Measurements from ENCODE around the gene TMPRSS11D. TPM values are rescaled to one million over a fixed set of nuclear protein-coding genes. Genes with fewer than 3 reads are reported as not detected.
A peak's percentile ranks its signal among the peaks of the same experiment; 100 is the strongest.

The TMPRSS11D gene, protein sequence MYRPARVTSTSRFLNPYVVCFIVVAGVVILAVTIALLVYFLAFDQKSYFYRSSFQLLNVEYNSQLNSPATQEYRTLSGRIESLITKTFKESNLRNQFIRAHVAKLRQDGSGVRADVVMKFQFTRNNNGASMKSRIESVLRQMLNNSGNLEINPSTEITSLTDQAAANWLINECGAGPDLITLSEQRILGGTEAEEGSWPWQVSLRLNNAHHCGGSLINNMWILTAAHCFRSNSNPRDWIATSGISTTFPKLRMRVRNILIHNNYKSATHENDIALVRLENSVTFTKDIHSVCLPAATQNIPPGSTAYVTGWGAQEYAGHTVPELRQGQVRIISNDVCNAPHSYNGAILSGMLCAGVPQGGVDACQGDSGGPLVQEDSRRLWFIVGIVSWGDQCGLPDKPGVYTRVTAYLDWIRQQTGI
- not detected in 2 replicates for total RNA-seq (2014; rRNA removed; shearing (Covaris generic))

DNA sequence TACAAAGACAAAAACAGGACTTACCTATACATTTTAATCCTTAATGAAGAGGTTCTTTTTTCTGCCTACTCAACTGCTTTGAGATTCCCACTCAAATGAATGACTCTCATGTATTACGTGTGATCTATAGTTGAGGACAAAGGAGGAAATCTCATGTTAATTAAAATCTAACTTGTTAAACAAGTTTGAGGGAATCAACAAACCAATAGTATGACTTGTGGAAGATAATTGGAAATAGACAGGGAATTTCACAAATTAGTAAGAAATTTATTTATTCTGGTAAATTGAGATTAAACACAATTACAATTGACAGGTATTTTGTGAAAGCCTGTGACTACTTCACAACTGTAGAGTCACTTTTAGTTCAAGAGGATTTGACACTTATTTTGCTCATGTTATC is at the start of gene TMPRSS11D:
Gene TMPRSS11D (minus strand): TSS at position 101 of the 400 bp plus-strand sequence. CDS start 69 bp downstream, at position 32.
- no peak for DNase-seq (ENCODE audit: low spot score)

DNA sequence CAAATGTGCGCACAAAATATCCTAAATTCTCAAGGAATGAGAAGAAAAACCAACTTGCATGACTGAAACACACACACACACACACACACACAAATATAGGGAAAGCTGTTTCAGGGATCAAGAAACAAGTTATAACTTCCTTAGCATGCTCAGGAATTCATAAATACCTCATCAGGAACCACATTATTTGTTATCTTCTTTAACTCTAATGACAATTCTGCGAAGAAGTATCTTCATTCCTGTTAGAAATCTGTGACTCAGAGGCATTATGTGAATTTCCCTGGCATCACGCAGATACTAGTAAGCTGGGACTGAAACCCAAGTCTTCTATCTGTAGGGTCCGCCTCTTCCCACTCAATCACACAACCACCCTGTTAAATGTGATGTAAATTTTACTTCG is 49.2 kb upstream of the TMPRSS11D start:
- no peak for DNase-seq (ENCODE audit: low spot score)

DNA sequence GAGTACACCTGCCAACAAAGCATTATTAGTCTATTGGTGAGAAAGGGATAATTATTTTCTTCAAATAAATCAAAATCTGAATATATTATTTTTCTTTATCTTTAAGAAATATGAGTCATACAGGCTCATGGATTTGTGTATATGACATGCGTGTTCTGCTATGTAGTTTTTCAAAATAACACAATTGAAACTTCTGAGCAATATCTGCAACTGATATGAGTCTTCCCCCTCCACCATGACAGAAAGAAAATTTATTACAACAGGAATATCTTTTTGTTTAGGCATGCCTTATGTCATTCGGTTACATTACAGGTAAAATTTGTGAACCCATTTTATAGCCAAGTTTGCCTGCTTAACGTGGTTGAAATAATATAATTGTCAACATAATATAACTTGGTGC is 47.5 kb upstream of the TMPRSS11D start:
- DNase-seq (ENCODE audit: low spot score), result no peak

DNA sequence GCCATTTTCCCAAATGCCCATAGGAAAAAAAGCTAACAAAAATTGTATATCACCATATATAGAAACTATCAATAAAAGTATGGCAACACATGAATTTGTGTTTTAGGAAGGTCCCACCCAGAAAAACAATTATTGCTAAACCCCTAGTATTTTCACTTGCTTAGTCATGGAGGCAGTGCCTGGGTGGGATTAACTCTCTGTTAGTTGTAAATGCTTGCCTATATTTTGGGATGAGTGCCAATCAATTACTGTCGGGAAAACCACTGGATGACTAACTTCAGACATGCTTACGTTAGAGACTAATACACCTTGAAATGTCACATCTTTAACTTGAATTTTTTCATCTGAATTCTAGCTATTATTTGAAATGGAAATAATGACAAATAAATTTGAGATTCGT is 45.6 kb upstream of the TMPRSS11D start:
- no peak for DNase-seq (ENCODE audit: low spot score)

DNA sequence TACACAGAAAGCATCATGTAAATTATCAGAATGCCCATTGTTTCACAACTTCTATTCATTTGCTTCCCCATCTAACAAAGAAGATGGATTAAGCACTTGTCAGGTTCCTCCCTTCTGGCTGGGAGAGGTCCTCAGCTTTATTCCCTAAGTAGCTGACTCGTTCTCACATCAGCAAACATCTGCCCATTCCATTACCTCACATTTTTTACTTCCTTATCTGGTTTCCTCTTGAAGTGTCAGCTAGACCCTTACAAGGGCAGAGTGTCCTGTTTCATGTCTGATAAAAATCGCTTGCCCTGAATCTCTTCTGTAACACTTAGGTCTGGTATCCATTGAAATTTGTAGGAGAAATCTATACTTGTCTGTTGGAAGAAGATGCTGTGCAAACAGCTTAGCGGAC is 44.7 kb upstream of the TMPRSS11D start:
- DNase-seq (ENCODE audit: low spot score), result no peak

DNA sequence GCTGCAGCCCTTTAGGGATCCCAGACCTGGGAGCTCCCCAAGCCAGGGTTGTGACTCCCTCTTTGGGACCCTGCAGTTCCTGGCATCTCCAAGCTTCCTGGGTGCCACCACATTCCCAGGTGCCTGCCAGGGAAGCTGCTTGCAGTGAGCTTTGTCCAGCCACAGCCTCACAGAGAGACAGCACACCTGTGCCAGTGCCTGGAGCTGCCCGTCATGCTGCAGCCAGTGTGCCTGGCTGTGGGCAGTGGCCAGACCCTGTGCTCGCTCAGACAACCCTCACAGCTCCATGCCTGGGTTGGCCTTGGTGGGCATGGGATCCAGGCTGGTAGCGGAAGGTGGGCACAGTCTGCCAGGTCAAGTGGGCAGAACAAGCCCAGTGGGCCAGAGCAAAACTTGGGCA is 43.4 kb upstream of the TMPRSS11D start:
- no peak for DNase-seq (ENCODE audit: low spot score)

DNA sequence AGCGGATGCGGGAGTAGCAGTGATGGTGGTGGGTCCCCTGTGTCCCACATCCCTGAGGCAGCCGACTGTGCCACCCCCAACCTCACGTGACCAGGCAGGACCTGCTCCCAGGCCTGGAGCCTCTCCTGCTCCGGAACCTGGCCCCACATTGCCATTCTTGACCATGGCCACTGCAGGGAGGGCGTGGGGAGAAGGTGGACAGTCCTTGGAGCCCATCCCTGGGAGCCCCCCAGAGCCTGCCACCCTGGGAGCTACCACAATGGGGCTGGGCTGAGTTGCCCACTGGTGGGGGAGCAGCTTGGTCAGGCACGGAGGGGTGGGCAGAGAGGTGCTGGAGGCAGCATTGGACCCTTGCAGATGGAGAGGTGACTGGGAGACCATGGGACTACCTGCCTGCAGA is 42.7 kb upstream of the TMPRSS11D start:
- no peak for DNase-seq (ENCODE audit: low spot score)

DNA sequence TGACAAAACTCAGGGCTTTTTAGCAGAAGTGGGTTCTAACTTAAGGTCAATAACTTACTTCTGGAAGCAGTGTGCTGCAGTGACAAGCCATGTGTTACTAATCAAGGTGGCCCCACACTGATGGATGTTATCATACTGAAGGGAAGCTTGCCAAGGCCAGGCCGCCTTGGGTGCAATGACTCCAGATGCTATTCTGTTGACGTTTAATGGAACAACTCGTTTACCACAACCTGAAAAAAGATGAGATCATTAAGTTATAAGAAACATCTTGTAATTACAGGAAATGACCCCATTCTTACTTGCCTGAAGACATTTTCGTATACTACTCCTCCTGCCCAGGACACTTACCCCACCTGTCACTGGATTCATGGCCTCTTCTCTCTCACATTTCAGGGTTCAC is 38.9 kb upstream of the TMPRSS11D start:
- no peak for DNase-seq (ENCODE audit: low spot score)

DNA sequence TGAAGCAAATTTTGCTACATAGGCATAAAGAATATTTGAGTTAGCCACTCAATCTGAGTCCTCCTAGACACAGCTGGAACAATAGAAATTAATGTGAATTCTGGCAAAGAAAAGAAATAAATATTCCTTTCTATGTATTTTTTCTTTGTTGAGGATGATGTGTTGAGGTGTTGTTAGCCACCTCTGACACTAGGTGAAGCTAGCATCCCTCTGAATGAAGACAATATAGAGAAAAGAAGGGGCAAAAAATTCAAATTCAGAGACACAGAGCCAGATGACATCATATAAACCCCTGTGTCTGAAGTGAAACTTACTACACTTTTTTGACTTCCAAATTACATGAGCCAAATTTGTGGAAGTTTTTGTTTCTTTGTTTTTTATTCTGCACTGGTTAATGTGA is 34.6 kb upstream of the TMPRSS11D start:
- DNase-seq (ENCODE audit: low spot score), result no peak

DNA sequence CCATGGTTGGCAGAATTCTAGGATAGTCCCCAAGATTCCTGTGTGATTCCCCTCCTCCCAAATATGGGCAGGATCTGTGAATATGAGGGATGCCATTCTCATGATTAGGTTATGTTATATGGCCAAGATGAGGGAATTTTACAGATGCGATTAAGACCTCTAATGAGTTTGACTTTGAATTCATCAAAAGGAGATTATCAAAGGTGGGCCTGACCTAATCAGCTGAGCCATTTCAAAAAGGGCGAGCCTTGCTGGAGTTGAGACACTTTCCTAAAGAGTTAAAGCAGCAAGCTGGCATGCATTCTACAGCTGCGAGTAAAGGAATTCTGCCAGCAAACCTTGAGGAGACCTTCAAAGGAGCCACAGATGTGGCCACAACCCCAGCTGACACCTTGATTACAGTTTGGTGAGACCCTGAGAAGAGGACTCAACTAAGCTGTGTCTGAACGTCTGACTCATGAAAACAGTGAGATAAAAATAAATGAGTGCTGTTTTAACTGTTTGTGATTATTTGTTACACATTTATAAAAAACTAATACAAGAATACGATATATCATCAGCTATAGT is 31.7 kb upstream of the TMPRSS11D start:
- no peak for DNase-seq (ENCODE audit: low spot score)

DNA sequence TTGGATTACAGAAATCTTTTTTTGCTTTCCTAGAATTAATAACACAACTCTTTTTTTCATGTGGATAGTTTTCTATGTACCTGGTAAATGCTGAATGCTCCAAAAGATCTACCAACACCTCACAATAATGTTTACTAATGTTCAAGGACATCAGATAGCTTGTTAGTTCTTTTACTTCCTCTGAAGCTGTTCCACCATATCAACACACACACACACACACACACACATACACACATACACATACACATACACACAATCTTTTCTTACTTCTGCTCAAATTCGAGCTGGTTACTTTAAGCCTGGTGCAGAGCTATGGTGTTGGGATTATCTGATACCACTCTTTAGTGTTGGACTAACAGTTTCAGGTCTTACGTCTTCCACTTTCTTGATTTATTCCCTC is 28.3 kb upstream of the TMPRSS11D start:
- DNase-seq (ENCODE audit: low spot score), result no peak

DNA sequence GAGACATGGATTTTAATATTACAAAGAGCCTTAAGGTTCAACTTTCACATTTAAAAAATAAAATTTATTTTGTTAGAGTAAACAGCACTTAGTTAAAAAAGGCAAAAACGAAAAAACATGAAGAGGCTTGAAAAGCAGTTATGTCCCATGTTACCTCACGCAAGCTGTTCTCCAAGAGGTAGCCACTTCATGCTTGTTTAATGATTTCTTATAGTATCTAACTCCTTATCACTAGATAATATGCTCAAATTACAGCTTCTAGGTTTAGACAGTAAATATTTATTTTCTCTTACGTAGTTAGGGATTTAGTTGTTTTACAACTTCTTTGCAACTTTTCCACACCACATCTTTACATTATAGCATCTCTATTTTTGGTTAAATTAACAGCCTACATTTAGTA is 27.8 kb upstream of the TMPRSS11D start:
- no peak for DNase-seq (ENCODE audit: low spot score)

DNA sequence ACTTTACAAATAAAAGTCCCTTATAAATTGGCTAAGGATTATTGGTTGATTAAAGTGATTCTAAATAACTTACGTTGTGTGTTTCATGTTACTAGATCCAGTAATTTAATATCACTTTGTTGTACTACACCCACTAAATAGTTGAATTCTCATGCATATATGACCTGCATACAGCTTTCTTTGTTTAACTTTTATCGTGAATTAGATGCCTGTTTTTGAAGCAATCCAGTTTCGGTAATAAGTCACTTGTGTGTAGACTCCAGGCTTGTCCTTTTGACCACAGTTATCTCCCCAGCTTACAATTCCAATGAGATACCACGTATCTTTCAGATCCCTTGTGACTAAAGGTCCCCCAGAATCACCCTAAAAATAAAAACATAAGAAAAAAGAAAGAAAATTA is 27.3 kb upstream of the TMPRSS11D start:
- DNase-seq (ENCODE audit: low spot score), result no peak

DNA sequence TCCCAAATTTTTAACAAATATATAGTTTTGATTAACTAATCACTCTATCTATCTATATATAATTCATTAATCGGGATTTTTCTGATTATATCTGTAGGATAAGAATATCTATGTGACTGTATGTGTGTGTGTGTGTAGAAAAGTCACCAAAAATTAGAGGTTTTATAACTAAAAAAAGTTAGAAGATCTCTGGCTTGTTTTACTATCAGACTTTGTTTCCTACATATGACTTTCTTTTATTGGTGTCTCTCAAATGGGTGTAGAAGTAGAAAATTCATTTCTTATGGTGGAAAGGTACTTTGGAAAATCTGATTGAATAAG is 26.7 kb upstream of the TMPRSS11D start:
- DNase-seq (ENCODE audit: low spot score), result no peak

DNA sequence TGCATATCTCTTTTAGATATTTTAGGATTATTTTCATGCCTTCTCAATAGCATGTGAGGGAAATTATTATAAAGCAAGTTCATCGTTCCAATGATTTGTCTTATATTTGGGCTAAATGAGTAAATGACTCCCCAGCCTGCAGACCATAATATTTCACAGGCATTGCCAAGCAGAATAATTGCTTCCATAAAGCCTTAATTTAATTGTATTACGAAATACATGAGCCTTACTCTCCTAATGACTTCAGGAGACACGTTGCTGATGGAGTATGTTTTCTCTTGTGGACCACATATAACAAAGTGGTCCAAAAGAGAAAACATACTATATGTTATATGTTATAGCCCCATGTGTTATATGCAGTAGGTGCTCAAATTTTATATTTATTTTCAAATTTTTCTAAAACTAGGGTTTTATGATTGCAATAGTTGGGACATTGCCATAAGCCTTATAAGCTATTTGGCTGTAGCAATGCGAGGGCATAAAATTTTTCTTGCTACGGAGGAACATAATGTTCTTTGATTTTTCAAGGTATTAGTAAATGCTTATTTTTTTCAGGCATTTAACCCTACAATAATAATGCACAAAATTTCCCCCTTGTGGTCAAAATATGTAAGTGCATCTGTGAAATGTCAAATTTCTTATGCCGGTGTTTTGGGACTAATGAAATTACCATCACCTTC is 26.2 kb upstream of the TMPRSS11D start:
- DNase-seq (ENCODE audit: low spot score), result peak; percentile 23

DNA sequence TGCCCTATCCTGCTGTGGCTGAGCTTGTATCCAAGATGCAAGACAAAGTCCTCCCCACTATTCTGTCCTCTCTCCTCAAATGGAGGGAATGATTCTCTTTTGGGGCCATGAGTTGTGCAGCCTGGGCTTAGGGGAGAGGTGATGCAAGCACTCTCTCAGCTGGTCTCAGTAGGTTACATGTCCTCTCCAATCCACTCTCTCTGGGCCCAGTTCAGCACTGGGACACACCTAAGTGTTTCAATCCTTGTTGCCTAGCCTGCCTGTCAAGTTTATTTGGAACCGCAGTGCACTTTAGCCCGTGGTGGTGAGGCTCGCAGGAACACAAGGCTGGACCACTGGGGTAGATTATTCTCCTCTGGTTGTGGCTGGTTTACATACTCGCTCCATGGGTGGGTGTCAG is 23.8 kb upstream of the TMPRSS11D start:
- DNase-seq (ENCODE audit: low spot score), result no peak

DNA sequence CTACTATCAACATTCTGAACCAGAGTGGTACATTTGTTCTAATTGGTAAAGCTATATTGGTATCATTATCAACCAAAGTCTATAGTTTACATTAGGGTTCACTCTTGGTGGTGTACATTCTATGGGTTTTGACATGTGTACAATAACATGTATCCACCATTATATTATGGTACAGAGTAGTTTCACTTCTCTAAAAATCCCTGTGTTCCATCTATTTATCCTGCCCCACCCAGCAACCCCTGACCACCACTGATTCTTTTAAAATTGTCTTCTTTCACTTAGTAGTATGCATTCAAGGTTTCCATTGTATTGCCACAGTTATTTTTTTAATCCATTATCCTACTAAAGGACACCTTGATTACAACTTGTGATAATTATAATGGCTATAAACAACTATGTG is 15.3 kb upstream of the TMPRSS11D start:
- no peak for DNase-seq (ENCODE audit: low spot score)

DNA sequence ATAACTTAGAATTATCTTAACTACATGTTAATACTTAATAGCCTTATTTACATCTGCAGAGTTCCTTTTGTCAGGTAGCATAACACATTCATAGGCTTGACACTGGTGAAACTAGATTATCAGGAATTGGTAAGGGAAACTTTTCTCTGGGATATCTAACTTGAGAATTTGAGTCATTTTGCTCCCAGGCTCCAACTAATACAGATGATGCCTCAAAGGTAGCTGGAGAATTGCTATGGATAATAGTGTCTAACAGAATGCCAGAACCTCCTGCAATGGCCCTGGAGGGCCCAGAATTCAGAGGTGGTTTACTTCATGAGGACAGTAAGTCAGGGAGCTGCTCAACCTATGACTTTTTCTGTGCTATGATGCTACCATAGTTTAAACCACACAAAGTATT is 13.9 kb upstream of the TMPRSS11D start:
- DNase-seq (ENCODE audit: low spot score), result no peak

DNA sequence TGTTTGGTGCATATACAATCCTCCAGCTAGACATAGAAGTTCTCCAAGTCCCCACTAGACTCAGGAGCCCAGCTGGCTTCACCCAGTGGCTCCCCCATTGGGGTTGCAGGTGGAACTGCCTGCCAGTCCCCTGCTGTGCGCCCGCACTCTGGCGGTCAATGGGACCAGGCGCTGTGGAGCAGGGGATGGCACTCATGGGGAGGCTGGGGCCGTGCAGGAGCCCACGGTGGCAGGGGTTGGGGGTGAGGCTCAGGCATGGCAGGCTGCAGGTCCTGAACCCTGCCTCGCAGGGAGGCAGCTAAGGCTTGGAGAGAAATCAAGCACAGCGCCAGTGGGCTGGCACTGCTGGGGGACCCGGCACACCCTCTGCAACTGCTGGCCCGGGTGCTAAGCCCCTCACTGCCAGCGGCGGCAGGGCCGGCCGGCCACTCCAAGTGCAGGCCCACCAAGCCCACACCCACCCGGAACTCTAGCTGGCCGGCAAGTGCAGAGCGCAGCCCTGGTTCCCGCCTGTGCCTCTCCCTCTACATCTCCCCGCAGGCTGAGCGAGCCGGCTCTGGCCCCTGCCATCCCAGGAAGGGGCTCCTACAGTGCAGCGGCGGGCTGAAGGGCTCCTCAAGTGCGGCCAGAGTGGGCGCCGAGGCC is 12.7 kb upstream of the TMPRSS11D start:
- no peak for DNase-seq (ENCODE audit: low spot score)

DNA sequence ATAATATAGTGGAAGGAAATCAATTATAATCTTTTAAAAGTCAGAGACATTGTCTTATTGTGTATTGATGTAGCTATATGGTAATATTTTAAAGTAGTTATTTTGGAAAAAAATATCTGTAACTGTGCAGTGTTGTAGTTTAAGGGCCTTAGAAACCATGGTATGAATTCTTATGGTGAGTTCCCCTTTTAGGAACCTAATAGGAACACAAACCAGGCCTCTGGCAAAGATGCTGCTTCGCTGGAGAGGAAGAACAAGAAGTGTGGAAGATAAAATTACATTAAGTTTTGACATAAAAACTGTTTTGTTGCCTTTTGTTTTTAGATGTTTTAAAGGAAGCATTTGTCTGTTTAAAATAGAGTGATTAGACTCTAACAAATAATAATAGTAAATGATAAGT is 10.9 kb upstream of the TMPRSS11D start:
- DNase-seq (ENCODE audit: low spot score), result no peak

DNA sequence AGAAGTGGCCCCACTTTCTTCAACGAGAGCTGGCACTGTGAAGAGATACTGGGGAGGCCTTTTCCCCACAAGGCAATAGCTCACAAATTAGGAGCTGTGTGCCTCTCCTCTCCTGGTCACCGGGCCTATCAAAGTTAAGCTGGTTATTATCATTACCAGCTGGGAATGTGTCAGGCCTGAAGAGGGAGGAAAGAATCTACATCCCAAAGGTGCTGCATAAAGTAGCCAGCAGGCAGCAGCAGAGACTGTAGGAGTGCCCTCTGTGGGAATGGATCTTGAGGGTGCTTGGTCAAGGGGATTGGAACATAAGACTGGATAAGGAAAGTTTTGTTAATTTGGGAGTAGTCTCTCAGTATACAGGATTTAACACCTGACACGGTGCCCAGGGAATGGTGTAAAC is 9.1 kb upstream of the TMPRSS11D start:
- DNase-seq (ENCODE audit: low spot score), result no peak

DNA sequence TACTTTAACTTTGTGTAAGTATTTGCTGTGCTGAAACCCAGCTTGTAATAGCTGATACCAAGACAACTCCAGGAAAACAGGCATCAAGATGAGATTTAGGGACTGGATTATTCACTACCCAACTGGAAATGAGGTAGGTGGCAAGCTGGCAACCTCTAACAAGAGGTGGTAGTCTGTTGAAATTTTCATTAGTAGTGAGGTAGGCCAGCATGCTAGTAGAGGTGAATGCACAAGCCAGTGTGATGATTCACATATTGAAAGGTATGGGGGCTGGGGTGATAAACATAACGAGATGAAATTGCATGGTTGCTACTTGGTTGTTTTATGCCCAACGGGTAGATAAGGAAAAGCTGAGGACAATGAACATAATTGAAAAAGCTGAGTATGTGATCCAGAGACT is 8.5 kb upstream of the TMPRSS11D start:
- DNase-seq (ENCODE audit: low spot score), result no peak

DNA sequence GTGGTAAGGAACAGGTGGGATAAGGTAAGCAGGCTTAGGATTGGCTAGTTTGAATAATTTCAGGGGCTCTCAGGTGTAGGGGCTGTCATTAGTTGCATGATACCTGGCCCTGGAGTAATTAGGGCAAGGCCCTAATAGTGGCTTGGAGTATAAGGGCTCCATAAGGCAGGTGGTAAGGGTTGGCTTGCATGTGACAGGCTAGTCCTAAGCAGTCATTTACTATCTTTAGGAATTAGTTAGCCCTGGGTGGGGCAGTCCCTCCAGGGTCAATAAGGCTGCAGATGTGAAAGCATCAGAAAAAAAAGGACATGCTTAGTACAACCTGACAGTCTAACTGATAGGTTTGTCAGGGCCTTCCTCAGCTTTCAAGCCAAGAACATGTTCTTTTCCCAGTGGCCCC is 7.8 kb upstream of the TMPRSS11D start:
- DNase-seq (ENCODE audit: low spot score), result no peak

All from HT-29 (cell line).